ENCODE data around the gene BCAS3.

The BCAS3 gene

DNA sequence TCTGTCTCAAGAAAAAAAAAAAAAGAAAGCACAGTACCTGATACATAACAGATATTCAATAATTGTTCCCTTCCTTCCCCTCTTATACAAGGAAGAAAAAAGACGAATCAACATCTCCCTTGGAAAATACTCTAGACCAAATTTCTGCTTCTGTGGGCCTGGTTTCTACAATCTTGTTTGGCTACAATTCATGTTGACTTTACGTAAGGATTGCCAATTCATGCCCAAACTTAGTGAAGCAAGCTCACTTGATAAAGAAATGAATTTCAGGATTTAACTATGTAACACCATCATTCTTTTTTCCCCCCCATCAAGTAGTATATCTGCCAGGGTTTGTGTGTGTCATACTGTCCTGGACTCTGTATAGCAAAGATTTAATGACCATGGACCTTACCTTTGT, 587.7 kb downstream of the BCAS3 start:
- no peak for DNase-seq (ENCODE audit: insufficient read length)
- no peak for TF ChIP-seq POLR2AphosphoS5 (IDR thresholded peaks at IDR 0.05; ENCODE audit: low read depth, low read length)
- no peak for TF ChIP-seq POLR2A (IDR thresholded peaks at IDR 0.05; ENCODE audit: low read depth, low read length)
- TF ChIP-seq TAF1 (IDR thresholded peaks at IDR 0.05; ENCODE audit: borderline replicate concordance, low read depth, low read length), result no peak
- no peak for FAIRE-seq

DNA sequence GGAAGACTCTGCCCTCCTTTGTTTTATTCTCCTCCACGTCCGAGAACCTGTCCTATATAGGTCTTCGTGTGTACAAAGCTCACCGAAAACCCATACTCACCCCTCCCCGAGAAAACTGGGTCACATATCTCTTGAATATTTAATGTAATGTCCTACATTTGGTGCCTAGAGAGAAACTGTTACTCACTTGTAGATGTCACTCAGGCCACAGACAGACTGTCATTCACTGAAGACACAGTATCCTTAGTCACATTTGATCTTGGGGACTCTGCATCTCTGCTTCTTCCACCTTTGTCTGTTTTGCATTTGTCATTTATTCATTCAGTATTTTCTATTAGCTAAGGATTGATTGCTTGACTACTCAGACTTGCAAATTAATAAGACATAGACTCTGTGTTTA, 590.2 kb downstream of the BCAS3 start:
- FAIRE-seq (no peak), DNase-seq (ENCODE audit: insufficient read length) (no peak)
- TF ChIP-seq POLR2AphosphoS5 (IDR thresholded peaks at IDR 0.05; ENCODE audit: low read depth, low read length) (no peak), TAF1 (IDR thresholded peaks at IDR 0.05; ENCODE audit: borderline replicate concordance, low read depth, low read length) (no peak), POLR2A (IDR thresholded peaks at IDR 0.05; ENCODE audit: low read depth, low read length) (no peak)

DNA sequence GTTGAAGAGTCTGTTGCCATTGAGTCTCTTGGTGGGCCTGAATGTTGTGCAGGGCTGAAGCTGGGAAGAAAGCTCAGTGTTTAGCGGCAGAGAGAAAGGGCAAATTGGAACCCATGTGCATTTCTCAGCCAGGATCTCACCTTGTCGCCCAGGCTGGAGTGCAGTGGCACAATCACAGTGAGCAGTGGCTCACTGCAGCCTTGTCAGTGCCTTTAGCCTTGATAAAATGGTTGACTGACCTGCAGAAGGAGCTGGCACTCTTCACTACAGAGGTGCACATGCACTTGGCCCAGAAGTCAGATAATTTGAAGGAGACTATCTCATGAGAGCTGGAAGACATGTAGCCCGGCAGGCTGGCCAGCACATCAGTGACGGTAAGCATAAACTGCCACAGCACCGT, 597.7 kb downstream of the BCAS3 start:
- TF ChIP-seq POLR2A (IDR thresholded peaks at IDR 0.05; ENCODE audit: low read depth, low read length), result no peak
- TF ChIP-seq TAF1 (IDR thresholded peaks at IDR 0.05; ENCODE audit: borderline replicate concordance, low read depth, low read length), result no peak
- TF ChIP-seq POLR2AphosphoS5 (IDR thresholded peaks at IDR 0.05; ENCODE audit: low read depth, low read length), result no peak
- DNase-seq (ENCODE audit: insufficient read length) (no peak), FAIRE-seq (no peak)

DNA sequence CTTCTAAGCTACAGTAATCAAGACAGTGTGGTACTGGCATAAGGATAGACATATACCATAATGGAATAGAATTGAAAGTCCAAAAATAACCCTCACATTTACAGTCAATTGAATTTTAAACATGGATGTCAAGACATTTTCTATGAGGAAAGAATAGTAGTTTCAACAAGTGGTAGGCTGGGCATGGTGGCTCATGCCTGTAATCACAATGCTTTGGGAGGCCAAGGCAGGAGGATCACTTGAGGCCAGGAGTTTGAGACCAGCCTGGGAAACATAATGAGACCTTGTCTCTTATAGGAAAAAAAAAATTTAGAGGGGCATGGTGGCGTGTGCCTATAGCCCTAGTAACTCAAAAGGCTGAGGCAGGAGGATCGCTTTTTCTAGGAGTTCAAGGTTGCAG, 599.2 kb downstream of the BCAS3 start:
- DNase-seq (ENCODE audit: insufficient read length) (no peak), FAIRE-seq (no peak)
- TF ChIP-seq TAF1 (IDR thresholded peaks at IDR 0.05; ENCODE audit: borderline replicate concordance, low read depth, low read length), result no peak
- no peak for TF ChIP-seq POLR2AphosphoS5 (IDR thresholded peaks at IDR 0.05; ENCODE audit: low read depth, low read length)

DNA sequence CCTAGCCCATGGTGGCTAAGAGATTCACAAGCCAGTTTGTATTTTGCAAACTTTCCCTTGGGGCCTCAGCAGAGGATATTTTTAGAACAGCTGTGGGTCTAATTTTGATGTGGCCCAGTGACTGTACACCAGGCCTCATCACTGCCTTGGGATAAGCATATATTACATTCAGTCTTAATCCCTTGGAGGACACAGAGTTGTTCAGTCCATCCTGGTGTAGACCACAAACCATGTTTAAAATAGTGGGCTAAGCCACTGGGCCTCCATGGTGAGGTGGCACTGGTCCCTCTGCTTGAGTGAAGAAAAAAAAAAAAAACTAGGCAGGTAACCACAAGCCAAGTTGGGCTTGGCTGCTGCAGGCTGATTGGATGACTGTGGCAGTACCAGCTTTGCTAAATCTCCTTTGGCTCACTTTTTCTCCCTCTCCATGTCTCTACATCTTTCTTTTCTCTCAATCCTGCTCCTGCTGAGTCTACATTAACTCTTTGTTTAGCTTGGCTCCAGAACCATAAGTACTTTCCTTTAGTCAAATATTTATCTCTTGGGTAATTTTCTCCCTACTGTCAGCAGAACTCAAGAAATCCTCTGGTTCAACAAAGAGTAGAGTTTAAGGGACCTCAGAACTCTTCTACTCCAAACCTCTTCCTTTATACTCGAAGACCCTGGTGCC, 602.0 kb downstream of the BCAS3 start:
- no peak for TF ChIP-seq POLR2AphosphoS5 (IDR thresholded peaks at IDR 0.05; ENCODE audit: low read depth, low read length)
- TF ChIP-seq TAF1 (IDR thresholded peaks at IDR 0.05; ENCODE audit: borderline replicate concordance, low read depth, low read length), result no peak
- TF ChIP-seq POLR2A (IDR thresholded peaks at IDR 0.05; ENCODE audit: low read depth, low read length), result no peak
- no peak for DNase-seq (ENCODE audit: insufficient read length)
- no peak for FAIRE-seq

DNA sequence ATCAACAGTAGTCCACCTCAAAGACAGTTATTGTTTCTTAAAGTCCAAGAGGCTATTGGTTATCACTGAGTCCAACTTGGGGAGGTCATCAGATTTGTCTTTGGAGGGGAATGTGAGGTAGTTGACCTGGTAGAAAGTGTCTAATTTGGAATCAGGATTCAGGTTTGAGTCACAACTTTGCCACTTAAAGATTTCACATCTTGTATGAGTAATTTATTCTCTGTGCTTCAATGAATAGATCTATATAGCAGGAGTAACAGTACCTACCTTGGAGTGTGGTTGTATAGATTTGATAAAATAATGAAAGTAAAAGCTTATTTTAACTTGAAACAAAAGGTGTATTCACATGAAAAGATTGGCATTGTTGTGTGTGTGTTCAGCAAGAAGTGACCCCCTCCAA, 602.7 kb downstream of the BCAS3 start:
- FAIRE-seq (no peak), DNase-seq (ENCODE audit: insufficient read length) (no peak)
- TF ChIP-seq TAF1 (IDR thresholded peaks at IDR 0.05; ENCODE audit: borderline replicate concordance, low read depth, low read length) (no peak), POLR2A (IDR thresholded peaks at IDR 0.05; ENCODE audit: low read depth, low read length) (no peak), POLR2AphosphoS5 (IDR thresholded peaks at IDR 0.05; ENCODE audit: low read depth, low read length) (no peak)

DNA sequence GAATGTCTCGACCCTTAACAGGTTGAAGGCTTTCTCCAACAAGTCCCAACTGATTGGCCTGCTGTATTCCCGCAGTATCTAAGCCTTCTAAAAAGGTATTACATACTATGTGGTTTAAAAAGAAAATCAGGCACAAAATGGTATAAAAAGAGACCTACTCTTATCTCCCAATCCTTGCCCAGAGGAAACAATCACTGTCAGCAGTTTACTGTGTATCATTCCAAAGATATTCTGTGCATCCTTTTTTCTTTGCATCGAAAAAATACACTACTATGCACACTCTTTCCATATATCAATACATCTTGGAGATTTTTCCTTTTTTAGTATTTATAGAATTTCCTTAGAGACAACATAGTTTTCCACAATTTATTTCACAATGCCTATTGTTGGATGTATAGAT, 603.2 kb downstream of the BCAS3 start:
- FAIRE-seq (no peak), DNase-seq (ENCODE audit: insufficient read length) (no peak)
- TF ChIP-seq POLR2A (IDR thresholded peaks at IDR 0.05; ENCODE audit: low read depth, low read length) (no peak), TAF1 (IDR thresholded peaks at IDR 0.05; ENCODE audit: borderline replicate concordance, low read depth, low read length) (no peak), POLR2AphosphoS5 (IDR thresholded peaks at IDR 0.05; ENCODE audit: low read depth, low read length) (no peak)

DNA sequence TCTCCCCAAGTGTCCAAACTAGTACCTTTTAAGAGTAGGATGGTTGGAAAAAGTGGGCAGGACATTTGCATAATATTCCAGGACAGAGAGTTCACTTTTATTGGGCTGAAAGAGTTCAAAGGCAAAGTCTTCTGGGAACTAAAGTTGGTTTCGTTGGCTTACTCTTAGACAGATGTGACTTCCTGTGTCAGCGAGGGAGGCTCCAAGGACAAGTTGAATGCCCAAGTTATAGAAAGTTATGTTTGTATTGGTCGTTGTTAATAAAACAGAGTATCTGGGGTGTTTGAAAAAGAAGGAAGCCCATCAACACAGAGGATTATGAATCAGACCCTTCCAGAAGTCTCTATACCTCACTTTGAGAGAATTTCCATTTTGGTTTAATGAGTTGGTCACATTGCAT, 604.7 kb downstream of the BCAS3 start:
- FAIRE-seq (no peak), DNase-seq (ENCODE audit: insufficient read length) (no peak)
- TF ChIP-seq POLR2A (IDR thresholded peaks at IDR 0.05; ENCODE audit: low read depth, low read length) (no peak), POLR2AphosphoS5 (IDR thresholded peaks at IDR 0.05; ENCODE audit: low read depth, low read length) (no peak), TAF1 (IDR thresholded peaks at IDR 0.05; ENCODE audit: borderline replicate concordance, low read depth, low read length) (no peak)

DNA sequence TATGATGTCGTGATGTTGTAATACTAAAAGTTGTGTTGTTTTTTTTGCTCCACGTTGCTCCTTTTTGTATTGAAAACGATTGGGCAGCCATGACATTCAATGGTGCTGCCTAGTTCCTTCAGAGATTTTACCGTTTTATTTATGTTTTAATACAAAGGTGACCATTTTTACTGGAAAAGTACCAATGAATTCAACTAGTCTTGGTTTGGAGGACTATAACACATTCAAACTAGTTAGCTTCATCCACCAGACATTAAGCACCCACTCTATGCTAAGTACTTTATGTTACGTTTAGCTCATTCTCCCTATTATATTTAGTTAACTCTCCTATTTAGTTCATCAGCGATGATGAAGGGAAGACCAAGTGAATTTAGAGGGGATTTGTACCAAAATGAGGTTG, 605.4 kb downstream of the BCAS3 start:
- DNase-seq (ENCODE audit: insufficient read length), result no peak
- no peak for FAIRE-seq
- TF ChIP-seq TAF1 (IDR thresholded peaks at IDR 0.05; ENCODE audit: borderline replicate concordance, low read depth, low read length), result no peak
- TF ChIP-seq POLR2A (IDR thresholded peaks at IDR 0.05; ENCODE audit: low read depth, low read length), result no peak
- no peak for TF ChIP-seq POLR2AphosphoS5 (IDR thresholded peaks at IDR 0.05; ENCODE audit: low read depth, low read length)

DNA sequence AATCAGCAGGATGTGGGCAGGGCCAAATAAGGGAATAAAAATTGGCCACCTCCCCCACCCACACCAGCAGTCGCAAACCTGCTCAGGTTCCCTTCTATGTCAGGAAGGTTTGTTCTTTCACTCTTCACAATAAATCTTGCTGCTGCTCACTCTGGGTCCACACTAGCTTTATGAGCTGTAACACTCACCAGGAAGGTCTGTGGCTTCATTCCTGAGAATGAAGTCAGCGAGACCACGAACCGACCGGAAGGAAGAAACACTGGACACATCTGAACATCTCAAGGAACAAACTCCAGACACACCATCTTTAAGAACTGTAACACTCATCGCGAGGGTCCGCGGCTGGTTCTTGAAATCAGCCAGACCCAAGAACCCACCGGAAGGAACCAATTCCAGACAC, 606.5 kb downstream of the BCAS3 start:
- FAIRE-seq (no peak), DNase-seq (ENCODE audit: insufficient read length) (no peak)

DNA sequence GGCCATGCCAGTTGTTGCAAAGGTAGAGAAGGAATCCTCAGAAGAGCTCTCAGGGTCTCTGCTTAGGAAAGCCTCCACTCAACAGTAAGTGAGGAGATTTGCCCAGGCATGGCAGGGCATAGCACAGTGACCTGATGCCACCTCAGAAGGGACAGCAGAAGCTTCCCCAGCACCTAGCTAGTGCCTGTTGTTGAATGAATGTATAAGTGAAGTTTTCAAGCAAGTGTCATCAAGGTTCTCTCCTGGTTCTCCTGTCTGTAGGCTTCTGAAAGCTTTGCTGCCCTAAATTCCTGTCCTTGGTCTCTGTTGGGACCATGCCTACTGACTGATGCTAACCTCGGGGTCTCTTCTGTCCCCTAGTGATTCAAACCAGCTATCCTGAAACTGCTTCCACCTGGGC, 607.1 kb downstream of the BCAS3 start:
- TF ChIP-seq POLR2AphosphoS5 (IDR thresholded peaks at IDR 0.05; ENCODE audit: low read depth, low read length) (no peak), TAF1 (IDR thresholded peaks at IDR 0.05; ENCODE audit: borderline replicate concordance, low read depth, low read length) (no peak), POLR2A (IDR thresholded peaks at IDR 0.05; ENCODE audit: low read depth, low read length) (no peak)
- FAIRE-seq, result no peak
- DNase-seq (ENCODE audit: insufficient read length), result no peak

More for the DNA sequence above, 606.5 kb downstream of the BCAS3 start:
- TF ChIP-seq POLR2AphosphoS5 (IDR thresholded peaks at IDR 0.05; ENCODE audit: low read depth, low read length), result no peak
- TF ChIP-seq TAF1 (IDR thresholded peaks at IDR 0.05; ENCODE audit: borderline replicate concordance, low read depth, low read length), result no peak
- TF ChIP-seq POLR2A (IDR thresholded peaks at IDR 0.05; ENCODE audit: low read depth, low read length), result no peak

DNA sequence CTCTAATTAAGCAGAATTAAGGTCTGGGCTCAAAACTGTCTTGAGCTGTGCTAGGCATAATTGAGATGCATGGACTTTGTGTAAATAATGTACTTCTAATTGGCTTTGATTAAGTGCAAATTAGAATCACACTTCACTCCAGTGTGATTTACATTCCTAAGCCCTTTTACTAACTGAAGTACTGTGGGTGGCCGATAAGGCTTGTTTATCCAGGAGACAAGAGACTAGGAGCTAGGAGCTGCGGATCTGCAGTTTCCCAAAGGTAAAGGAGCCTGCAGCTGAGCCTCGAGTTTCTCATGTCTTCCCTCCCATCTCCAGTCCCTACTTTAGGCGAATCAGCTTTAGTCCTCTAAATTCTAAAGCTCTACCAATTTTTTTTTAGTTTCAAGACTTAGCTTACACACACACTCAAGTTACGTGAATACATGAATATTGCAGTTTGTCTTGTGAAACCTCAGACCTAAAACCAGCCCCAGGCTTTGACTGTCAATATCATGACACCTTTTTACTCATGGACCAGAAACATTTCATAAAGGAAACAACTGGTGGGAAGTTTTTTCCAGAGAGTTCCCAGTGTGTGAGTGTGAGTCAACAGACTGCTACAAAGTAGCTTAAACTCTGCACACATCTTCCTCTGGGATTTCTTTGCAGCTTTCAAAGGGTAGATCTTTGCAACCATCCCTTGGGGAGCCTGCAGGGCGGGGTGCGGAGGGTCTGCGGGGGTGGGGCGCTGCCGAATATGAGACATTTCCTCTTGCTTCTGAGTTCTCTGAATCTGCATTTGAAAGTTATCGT, 608.1 kb downstream of the BCAS3 start:
- DNase-seq (ENCODE audit: insufficient read length) (no peak), FAIRE-seq (no peak)
- TF ChIP-seq POLR2A (IDR thresholded peaks at IDR 0.05; ENCODE audit: low read depth, low read length), result no peak
- TF ChIP-seq TAF1 (IDR thresholded peaks at IDR 0.05; ENCODE audit: borderline replicate concordance, low read depth, low read length), result no peak
- no peak for TF ChIP-seq POLR2AphosphoS5 (IDR thresholded peaks at IDR 0.05; ENCODE audit: low read depth, low read length)
